ENCODE data around the gene PTBP2. TPM values are rescaled to one million over a fixed set of nuclear protein-coding genes. Genes with fewer than 3 reads are reported as not detected.

PTBP2 gene
- total and polyA plus RNA-seq, 7 donors: 5.5 to 20.3 (median 9.3) TPM

DNA sequence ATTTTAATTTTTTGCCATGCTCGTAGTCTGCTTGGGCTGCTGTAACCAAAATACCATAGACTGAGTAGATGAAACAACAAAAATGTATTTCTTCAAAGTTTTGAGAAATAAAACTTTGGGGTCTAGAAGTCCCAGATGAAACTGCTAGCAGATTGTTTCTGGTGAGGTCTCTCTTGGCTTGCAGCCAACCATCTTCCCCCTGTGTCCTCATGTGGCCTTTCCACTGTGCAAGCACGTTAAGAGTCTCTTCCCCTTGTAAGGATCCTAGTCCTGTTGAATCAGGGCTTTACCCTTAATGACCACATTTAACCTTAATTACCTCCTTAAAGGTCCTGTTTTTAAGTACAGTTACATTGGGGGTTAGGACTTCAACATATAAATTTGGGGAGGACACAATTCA lies 86.6 kb downstream of the PTBP2 start:
- WGBS, 3 donors: 48 to 56% (median 53%) methylated on average over 2 of the region's 2 CpGs
- Histone ChIP-seq H3K27me3 (ENCODE audit: insufficient read depth in 3 of 3, low read length in 2 of 3) (no peaks in the 10 kb centered on the region), H3K4me1 (no peaks in the 10 kb centered on the region), H3K9me3 (no peaks in the 10 kb centered on the region), H3K36me3 (ENCODE audit: insufficient read depth in 1 of 2, low read depth in 1 of 2) (peaks cover 0 to 66% of the 10 kb centered on the region in 2 donors), H3K4me3 (no peak overlapping the region), H3K27ac (no peak overlapping the region)
- DNase-seq (no peak), ATAC-seq (no peak)
- TF ChIP-seq, protein P1, sequence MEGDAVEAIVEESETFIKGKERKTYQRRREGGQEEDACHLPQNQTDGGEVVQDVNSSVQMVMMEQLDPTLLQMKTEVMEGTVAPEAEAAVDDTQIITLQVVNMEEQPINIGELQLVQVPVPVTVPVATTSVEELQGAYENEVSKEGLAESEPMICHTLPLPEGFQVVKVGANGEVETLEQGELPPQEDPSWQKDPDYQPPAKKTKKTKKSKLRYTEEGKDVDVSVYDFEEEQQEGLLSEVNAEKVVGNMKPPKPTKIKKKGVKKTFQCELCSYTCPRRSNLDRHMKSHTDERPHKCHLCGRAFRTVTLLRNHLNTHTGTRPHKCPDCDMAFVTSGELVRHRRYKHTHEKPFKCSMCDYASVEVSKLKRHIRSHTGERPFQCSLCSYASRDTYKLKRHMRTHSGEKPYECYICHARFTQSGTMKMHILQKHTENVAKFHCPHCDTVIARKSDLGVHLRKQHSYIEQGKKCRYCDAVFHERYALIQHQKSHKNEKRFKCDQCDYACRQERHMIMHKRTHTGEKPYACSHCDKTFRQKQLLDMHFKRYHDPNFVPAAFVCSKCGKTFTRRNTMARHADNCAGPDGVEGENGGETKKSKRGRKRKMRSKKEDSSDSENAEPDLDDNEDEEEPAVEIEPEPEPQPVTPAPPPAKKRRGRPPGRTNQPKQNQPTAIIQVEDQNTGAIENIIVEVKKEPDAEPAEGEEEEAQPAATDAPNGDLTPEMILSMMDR (IDR thresholded peaks at IDR 0.05): no peak
- intact Hi-C loops (cut with DNase I): no loop called here

GRCh38 chr1:96815914-96816313 lies 94.3 kb downstream of the PTBP2 start:
- ATAC-seq (no peak), DNase-seq (no peak)
- Histone ChIP-seq H3K27me3 (ENCODE audit: insufficient read depth in 3 of 3, low read length in 2 of 3) (no peaks in the 10 kb centered on the region), H3K4me1 (no peaks in the 10 kb centered on the region), H3K27ac (no peak overlapping the region), H3K36me3 (ENCODE audit: insufficient read depth in 1 of 2, low read depth in 1 of 2) (peaks cover 0 to 51% of the 10 kb centered on the region in 2 donors), H3K9me3 (no peaks in the 10 kb centered on the region), H3K4me3 (no peak overlapping the region)
- WGBS, 3 donors: 94 to 97% (median 95%) methylated on average over 1 of the region's 1 CpG
- intact Hi-C loops (cut with DNase I): no loop called here
- TF ChIP-seq, protein P1 (IDR thresholded peaks at IDR 0.05): no peak

GRCh38 chr1:96820107-96820506 lies 98.5 kb downstream of the PTBP2 start:
- peaks cover 0 to 20% of the 10 kb centered on the region in 2 donors for H3K36me3 ChIP-seq (ENCODE audit: insufficient read depth in 1 of 2, low read depth in 1 of 2)
- intact Hi-C loops (cut with DNase I): no loop called here
- no peak overlapping the region for H3K4me3 ChIP-seq
- WGBS, 3 donors: 60 to 64% (median 63%) methylated on average over 1 of the region's 1 CpG
- H3K9me3 ChIP-seq: no peaks in the 10 kb centered on the region
- DNase-seq: no peak
- no peaks in the 10 kb centered on the region for H3K4me1 ChIP-seq
- no peak for ATAC-seq
- TF ChIP-seq, protein P1 (IDR thresholded peaks at IDR 0.05): no peak
- no peaks in the 10 kb centered on the region for H3K27me3 ChIP-seq (ENCODE audit: insufficient read depth in 3 of 3, low read length in 2 of 3)
- no peak overlapping the region for H3K27ac ChIP-seq

DNA sequence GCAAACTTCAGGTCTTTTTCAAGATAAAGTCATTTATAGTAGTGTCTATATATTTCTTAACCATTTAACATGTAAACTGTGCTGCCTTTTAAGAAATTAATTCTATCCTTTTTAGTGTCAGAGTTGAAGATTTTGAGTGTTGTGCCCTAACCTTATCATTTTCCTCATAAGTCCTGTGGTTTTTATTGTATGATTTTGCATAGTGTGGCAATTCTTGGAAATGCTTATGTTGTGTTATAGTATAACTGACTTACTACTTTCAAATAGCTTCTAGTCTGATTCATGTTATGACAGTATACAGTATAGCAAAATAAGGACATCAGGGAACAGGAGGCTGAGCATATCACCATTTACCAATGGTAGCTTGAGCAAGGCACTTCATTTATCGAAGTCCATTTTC lies 99.1 kb downstream of the PTBP2 start:
- Histone ChIP-seq H3K9me3 (no peaks in the 10 kb centered on the region), H3K36me3 (ENCODE audit: insufficient read depth in 1 of 2, low read depth in 1 of 2) (peaks cover 0 to 14% of the 10 kb centered on the region in 2 donors), H3K4me3 (no peak overlapping the region), H3K27ac (no peak overlapping the region), H3K4me1 (no peaks in the 10 kb centered on the region), H3K27me3 (ENCODE audit: insufficient read depth in 3 of 3, low read length in 2 of 3) (no peaks in the 10 kb centered on the region)
- ATAC-seq (no peak), DNase-seq (no peak)
- TF ChIP-seq, protein P1 (IDR thresholded peaks at IDR 0.05): no peak
- intact Hi-C loops (cut with DNase I): no loop called here
- 93 to 99% (median 94%) methylated on average over 1 of the region's 1 CpG for WGBS, 3 donors

GRCh38 chr1:96825231-96825630 lies 103.6 kb downstream of the PTBP2 start:
- TF ChIP-seq, protein P1 (IDR thresholded peaks at IDR 0.05): no peak
- ATAC-seq (no peak), DNase-seq (no peak)
- Histone ChIP-seq H3K4me3 (no peak overlapping the region), H3K9me3 (no peaks in the 10 kb centered on the region), H3K27me3 (ENCODE audit: insufficient read depth in 3 of 3, low read length in 2 of 3) (no peaks in the 10 kb centered on the region), H3K27ac (no peak overlapping the region), H3K4me1 (no peaks in the 10 kb centered on the region), H3K36me3 (ENCODE audit: insufficient read depth in 1 of 2, low read depth in 1 of 2) (peaks cover 0 to 7% of the 10 kb centered on the region in 2 donors)
- intact Hi-C loops (cut with DNase I): no loop called here
- WGBS, 3 donors: 81 to 92% (median 89%) methylated on average over 1 of the region's 1 CpG

Measured in psoas muscle (tissue), 8 donors.